LHCN-M2 (cell line): Measurements from ENCODE around the gene DEPDC5. TPM values are rescaled to one million over a fixed set of nuclear protein-coding genes. Genes with fewer than 3 reads are reported as not detected.
"Not testable (repeated sequence)": the region's sequence is repeated elsewhere in the genome, so short reads cannot be mapped to it uniquely, and the experiment has no call there.

Experiments used
- DNase-seq: peaks from one replicate; pipeline ENCODE4 v3.0.0-alpha.2; 2012; ENCODE audit warnings: low read depth
- total RNA-seq: library from RNA; depleted of rRNA; stranded (reverse); fragments of >200 nt; gene quantifications from 2 replicates; pipeline ENCODE4 v1.2.3, GENCODE V29; 2014

DEPDC5 gene
- total RNA-seq, 1 experiment from 2014 or later: 13.8 TPM

DNA sequence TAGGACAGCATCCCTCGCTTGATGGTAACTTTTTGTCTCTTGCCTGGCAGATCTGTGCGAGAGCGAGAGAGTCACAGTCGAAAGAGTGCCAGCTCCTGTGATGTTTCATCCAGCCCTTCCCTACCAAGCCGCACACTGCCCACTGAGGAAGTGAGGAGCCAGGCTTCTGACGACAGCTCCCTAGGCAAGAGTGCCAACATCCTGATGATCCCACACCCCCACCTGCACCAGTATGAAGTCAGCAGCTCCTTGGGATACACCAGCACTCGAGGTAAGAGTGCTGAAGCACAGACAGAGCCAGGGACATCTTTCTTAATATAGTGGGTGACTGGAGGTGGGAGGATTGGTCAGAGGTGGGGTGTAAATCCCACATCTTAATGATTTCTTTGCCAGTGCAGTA, 61.1 kb downstream of the DEPDC5 start:
- DNase-seq: no peak

- DNase-seq: not testable (repeated sequence)
These were observed 61.6 kb downstream of the DEPDC5 start for GRCh38 chr22:31815383-31815814.

DNA sequence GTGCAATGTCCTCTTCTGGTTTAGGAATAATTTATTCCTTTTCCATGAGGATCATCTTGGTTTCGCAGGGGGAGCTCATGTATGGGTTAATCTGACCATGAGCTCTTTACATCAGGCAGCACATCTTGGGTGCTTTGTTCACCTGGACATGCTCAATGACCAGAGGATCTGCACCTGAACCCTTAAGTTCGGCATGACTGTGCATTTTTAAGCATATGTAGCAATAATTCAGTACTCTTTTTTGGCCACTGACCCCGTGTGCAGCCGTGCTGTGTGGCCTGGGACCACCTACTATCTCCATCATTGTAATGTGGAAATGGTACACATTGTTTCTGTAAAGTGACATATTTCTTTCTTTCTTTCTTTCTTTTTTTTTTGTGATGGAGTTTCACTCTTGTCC, 62.9 kb downstream of the DEPDC5 start:
- no peak for DNase-seq

- DNase-seq: peak; percentile 73
These were observed 64.9 kb downstream of the DEPDC5 start for GRCh38 chr22:31818481-31819392.

GRCh38 chr22:31820655-31821054, 66.8 kb downstream of the DEPDC5 start:
- DNase-seq: no peak

DNA sequence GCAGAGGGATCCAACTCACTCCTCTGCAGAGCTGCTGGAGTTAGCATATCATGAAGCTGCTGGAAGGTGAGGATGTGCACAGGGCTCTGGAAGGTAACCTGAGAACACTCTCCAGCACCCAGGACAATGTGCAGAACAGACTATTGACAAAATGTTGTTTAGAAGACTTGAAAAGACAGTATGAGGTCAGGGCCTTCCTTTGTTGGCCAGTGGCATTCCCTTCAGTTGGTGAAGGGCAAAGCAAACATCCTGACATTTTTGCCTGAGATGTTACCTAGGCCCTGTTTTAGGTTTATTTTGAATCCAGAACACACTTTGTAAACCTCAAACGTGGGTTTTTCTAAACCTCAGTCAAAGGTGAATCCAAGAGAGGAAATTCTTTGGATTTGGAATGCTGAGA, 67.8 kb downstream of the DEPDC5 start:
- DNase-seq: no peak

- no peak for DNase-seq
These were observed 68.7 kb downstream of the DEPDC5 start for GRCh38 chr22:31822523-31822922.

GRCh38 chr22:31825513-31825912, 71.7 kb downstream of the DEPDC5 start:
- DNase-seq: no peak

- DNase-seq: no peak
These were observed 72.6 kb downstream of the DEPDC5 start for GRCh38 chr22:31826443-31826842.

DNA sequence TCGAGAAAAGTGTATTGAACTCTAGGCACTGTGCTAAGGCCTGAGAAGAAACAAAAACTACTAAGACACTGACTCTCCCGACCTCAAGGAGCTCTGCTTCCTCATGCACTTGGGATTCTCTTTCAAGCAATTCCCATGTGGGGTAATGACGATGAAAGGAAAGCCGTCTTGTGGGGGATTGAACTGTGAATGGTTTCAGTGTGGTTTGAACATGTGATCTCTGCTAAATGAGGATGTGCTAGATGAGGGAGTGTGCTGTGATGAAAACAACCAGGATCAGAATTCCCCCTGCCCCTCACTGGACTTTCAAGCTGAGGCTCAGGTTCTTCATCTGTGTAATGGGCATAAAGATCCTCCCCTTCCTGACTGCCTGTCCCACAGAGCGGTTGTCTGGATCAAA, 74.9 kb downstream of the DEPDC5 start:
- DNase-seq: peak; percentile 27

- DNase-seq: peak; percentile 98
These were observed 75.7 kb downstream of the DEPDC5 start for GRCh38 chr22:31829505-31829904.

DNA sequence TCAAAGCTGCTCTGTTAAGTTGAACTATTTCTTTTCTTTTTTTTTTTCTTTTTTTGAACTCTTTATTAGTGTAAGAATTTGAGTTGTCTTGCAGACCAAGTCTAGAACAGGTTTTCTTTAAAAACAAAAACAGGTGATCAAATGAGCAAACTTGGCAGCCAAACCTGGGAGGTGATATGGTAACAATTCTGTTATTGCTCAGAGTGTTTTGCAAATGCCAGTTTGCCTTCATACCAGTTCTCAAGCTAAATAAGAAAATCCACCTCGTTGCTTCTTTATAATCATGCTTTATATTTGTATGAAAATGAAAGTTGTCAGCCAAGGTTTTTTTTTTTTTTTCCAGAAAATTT, 76.9 kb downstream of the DEPDC5 start:
- DNase-seq: no peak

DNA sequence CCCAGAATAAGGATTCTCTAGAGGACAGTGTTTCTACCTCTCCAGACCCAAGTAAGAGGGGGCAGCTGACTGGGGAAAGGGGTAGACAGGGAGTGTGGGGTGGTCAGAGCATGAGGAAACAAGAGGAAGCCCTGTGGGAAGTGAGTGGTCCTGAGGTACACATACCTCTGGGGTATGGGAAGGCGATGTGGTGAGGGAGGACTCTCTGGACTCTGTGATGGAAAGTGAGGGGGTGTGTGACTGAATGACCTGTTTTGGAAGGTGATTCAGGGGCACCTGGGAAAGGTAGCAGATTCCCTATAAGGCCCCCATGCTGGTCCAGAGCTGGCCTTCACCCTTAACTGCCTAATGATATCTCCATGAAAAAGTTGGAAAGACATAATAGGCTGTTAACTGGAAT, 80.1 kb downstream of the DEPDC5 start:
- no peak for DNase-seq

- no peak for DNase-seq
These were observed 82.2 kb downstream of the DEPDC5 start for GRCh38 chr22:31836010-31836409.

GRCh38 chr22:31838917-31839316, 85.1 kb downstream of the DEPDC5 start:
- no peak for DNase-seq

DNA sequence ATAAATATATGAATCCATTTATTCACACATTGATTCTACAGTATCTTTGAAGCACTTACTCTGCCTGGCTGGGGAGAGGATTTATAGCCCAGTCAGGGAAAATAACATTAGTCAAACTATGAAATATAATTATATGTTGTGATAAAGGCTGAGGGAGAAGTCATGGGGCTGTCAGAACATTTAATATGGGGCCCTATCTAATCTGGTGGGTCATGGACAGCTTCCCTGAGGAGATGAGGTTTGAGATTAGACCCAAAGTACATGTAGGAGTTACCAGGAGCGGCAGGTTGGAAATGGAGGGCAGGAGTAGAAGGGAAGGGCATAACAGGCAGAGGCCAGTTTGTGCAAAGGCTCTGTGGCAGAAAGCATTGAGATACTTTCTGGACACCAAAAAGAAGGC, 86.2 kb downstream of the DEPDC5 start:
- DNase-seq: no peak

GRCh38 chr22:31840585-31840984, 86.8 kb downstream of the DEPDC5 start:
- DNase-seq: no peak

DNA sequence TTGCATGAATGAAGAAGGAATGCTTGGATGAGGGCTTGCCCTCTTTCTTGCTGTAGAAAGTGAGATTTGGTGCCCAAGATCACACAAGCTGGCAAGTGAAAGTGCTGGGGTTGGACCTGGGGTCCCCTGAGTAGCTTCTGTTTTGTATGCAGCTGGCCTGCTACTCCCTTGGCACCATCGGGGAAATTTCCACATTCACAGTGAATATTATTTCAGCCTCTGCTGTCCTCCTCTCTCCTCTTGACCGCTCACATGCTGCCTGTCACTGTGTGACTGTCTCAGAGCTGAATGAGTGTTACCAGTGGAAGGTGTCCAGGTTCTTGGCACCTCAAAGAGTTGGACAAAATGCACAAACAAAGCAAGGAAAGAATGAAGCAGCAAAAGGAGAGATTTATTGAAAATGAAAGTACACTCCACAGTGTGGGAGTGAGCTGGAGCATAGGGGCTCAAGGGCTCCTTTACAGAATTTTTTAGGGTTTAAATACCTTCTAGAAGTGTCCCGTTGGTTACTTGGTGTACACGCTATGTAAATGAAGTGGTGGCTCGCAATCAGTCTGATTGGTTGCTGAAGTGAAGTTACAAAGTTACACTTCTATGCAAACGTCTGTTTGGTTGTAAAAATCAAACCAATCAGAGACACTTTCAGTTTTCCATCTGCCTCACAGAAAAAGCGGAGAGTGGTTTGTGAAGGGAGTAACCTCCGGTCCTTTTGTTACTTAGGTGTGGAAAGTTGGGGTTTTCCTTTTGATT, 87.4 kb downstream of the DEPDC5 start:
- no peak for DNase-seq

DNA sequence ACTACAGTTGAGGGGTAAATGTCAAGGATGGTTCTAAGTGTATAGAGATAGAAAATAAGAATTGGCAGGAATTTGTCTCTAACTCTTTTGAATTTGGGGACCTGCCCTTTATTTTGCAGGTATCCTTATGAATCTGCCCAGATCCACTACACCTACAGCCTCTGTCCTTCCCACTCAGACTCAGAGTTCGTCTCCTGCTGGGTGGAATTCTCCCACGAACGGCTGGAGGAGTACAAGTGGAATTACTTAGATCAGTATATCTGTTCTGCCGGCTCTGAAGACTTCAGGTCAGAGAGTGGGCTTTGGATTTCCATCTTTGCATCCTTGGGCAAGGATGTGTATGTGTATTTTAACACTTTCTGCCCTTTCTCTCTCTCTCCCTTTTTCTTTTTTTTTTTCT, 89.7 kb downstream of the DEPDC5 start:
- no peak for DNase-seq

GRCh38 chr22:31844941-31845340, 91.1 kb downstream of the DEPDC5 start:
- no peak for DNase-seq

- DNase-seq: peak; percentile 63
These were observed 92.6 kb downstream of the DEPDC5 start for GRCh38 chr22:31846161-31847115.

GRCh38 chr22:31848411-31848810, 94.6 kb downstream of the DEPDC5 start:
- no peak for DNase-seq
